Daoy (cell line): Measurements from ENCODE around the gene SCAMP1. TPM values are rescaled to one million over a fixed set of nuclear protein-coding genes. Genes with fewer than 3 reads are reported as not detected.

ENCODE experiments used
- DNase-seq: peaks from one replicate; pipeline ENCODE4 v3.0.0-alpha.2; 2015; ENCODE audit warnings: low read depth
- total RNA-seq: library from RNA; depleted of rRNA; stranded (reverse); fragments of >200 nt; shearing (Covaris generic); gene quantifications from 2 replicates; pipeline ENCODE4 v1.2.3, GENCODE V29; 2014

The SCAMP1 gene
- total RNA-seq, 1 experiment from 2014 or later: 46.8 TPM

DNA sequence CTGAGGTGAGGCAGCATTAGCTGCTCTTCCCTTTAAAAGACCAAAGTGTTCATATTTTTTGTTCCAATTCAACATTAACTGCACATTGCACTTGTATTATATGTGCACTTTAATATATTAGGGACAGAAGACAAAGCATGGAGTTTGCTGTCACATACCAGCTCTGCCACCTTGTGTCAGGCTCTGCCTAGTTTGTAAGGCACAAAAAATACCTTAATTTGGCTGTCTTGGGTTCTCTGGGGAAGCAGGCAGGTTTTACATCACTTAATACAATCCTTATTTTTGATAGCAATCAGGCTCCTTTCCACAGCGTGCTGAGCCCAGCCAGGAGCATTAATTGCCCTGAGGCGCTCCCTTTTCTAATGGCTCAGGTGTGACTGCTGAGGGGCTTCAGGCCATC lies 131.8 kb downstream of the SCAMP1 start:
- no peak for DNase-seq

- no peak for DNase-seq
Observed at GRCh38 chr5:78492650-78493049, 132.2 kb downstream of the SCAMP1 start.

DNA sequence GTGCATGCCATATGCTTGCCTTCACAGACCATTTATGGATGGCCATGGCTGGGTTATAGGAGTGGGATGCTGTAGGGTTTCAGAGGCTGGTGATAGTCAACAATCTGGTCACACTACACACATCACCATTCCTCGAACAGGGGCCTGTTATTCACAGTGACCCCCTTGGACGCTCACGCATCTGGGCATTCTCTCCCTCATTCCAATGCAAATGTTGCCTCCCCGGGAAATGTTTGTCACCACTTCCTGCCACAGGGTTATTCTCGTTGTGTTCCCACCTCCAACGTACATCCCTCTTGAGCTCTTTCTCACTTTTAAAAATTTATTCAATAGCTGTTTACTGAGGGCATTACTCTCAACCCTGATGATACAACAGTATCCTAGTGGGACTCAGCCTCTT lies 135.4 kb downstream of the SCAMP1 start:
- DNase-seq: peak; percentile 23

- DNase-seq: peak; percentile 63
Observed at GRCh38 chr5:78496373-78496772, 136.0 kb downstream of the SCAMP1 start.

DNA sequence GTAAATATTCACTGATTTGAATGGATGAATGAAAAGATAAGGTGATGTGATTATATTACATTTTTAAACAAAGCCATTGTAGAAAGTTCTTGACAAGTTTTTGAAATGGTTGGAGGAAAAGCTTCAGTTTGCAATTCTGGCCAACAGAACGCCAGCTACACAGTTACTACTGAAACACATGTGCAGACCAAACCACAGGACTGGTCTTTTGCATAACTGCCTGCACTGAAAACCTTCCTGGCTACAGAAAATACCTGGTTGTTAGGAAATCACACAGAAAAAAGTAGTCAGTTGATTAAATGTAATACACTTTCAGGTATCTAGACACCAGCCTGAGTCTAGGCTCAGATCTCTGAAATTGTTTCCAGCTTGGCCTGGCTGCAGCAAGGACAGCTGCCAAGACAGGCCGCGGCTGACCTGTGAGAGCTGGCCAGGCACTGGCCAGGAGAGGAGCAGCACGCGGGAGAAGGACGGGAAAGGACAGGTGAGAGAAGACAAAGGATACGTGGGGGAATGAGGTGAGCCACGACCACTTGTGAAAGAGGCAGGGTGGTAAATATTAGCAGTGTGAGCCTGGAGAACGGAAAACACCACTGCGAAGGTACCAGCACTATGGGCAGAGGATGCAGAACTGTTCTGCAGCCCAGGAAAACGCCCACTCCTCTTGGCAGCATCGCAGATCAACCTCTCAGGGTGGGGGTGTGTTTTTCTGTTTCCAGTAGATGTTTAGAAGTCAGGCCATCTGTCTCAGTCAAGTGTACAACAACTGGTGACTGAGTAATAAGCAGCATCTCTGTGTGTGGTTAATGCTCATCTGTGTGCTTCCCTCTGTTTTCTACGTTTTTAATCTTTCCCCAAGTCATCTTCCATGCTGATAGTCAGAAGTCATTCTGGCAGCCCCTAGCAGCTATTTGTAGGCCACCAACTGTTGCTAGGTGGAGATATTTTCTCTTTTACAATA lies 137.4 kb downstream of the SCAMP1 start:
- DNase-seq: no peak

DNA sequence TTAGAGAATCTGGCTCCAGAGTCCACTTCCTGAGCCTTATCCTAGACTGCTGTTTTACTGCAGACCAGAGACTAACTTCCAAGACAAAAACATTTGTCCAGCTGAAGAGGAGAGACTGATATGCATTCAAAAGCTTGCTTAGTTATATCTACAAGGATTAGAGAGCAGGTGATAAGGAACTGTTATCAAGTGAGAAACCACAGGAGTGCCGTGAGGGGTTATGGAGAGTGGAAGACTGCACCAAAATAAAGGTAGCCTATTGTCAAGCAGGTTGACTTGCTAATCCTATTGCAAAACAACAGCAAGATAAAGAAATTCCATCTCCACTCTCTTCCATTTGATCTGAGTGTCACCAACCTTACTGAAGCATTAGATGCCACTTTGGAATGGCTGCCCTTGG lies 139.1 kb downstream of the SCAMP1 start:
- DNase-seq: no peak

GRCh38 chr5:78500028-78500427 lies 139.6 kb downstream of the SCAMP1 start:
- no peak for DNase-seq

DNA sequence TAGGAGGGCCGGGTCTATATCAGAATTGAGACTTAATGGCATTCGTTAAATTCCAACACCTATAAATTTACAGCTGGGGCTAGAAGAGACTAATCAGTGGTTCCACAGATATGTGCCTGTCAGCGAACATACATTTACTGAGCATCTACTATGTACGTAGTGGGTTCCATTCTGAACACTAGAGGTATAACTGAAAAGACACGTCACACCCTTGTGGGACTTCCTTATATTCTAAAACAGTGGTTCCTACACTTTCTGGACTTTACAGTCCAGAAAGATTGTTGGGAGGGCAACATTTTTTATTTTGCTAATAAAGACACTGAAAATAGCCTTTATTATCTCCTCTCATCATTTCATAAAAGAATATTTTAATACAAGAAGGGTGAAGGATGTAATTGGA lies 140.5 kb downstream of the SCAMP1 start:
- DNase-seq: no peak

DNA sequence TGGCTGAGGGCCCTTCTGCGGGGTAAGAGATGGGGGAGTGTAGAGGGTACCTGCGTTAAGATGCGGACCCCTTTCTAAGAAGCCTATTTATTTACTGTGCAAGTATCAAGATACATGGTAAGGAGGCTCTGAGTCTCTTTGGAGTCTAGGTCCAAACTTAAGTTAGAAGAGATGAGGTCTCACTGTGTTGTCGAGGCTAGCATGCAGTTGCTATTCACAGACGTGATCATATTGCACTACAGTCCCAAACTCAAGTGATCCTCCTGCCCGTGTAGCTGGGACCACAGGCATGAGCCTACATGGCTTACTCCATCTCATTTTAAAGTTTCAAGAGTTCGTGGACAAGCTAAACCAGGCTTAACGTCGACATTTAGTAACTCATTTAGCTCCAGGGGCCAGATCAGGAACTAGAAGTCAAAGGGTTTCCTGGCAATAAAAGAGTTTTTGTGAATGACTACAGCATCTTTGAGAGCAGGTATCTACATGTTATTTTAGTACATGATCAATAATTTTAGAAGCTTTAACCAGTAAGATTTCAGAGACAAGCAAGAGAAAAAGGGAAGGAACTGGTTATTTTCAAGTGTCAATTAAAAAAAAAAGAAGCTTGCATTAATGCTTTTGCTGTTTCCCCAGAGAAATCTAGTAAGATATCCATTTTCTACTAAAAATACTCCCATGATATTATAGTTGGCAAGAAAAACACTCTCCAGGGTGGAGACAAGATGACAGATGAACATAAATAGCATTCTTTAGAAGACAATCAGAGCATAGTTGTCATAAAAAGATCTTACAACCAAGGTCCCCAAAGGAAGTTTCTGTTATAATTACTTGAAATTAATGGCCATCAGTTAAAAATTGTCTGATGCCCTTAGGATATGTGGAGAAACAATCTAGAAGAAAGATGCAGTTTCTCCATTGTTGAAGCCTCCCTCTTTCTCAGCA lies 141.3 kb downstream of the SCAMP1 start:
- no peak for DNase-seq

GRCh38 chr5:78503958-78504653 lies 143.7 kb downstream of the SCAMP1 start:
- no peak for DNase-seq

DNA sequence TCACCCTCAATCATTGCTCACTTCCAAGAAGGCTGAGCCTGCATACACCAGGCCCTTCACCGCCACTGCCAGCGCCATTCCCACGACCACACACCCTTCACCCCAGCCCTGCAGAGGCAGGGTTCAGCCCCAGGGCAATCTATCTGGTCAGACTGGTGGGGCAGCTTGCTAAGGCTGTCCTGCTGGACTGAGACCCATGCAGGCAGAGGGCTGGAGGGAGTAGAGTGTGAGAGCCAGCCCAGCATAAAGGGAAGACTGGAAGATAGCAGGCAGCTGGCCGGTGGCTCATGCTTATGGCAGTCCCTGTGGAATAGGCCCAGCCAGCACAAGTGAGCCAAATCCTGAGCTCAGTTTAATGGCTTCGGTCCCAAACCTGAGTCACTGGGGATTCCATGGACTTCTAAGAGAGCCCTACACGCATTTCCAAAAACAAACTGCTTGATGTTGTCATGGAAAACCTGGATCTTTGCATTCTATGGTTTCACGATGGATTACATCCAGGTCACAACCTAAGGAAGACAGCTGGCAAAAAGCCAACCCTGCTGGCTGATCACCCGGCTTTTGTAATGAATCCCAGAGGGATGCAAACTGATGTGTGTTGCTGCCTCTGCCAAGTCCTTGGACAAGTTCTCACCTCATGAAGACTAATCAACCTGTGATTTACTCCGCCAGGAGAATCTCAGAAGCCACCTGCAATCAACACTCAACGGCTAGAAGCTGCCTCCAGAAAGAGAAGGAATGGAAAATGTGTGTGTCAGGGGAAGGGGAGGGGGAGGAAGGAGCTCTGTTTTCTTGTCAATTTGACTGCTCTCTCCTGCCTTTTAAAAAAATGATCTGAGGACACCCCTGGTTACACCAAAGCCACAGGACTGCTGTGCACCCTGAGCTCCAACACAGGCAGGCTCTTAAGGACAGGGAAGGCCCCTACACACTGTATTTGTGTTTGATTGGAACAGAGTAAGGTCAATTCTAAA lies 144.6 kb downstream of the SCAMP1 start:
- peak; percentile 97 for DNase-seq

DNA sequence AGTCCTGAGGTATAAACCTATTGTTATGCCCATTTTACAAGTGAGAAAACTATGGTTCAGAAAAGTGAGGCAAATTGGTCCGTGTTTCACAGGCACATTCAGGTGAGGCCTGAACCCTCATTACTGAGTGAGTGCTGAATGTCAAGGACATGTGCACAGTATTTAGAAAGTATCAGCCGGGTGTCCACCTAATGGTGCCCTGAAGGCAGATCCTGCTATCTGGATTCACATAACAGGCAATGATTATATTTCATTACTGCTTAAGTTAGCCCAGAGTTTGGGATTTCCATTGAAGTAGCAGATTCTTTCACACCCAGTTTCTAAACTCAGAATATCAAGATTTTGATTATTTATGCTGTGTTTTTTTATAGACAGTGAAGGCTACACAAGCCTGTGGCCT lies 145.4 kb downstream of the SCAMP1 start:
- no peak for DNase-seq

- no peak for DNase-seq
Observed at GRCh38 chr5:78506261-78507024, 146.0 kb downstream of the SCAMP1 start.

DNA sequence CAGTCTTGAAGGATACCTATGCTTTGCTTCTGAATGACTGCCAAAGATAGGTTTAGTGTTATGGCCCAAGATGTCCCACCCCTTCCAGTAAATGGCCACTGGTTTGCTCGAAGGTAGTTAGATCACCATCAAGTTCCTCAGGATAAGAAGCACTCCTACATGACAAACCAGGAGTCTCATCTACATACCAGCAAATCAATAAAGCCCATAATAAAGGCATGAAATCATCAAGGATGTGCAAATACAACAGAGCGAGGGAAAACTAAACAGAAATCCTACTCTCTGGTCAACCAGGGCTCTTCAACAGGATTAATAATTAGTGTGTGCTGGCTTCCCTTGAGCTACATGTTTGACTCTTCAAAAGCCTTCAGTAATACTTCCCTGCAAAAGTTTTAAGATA lies 147.1 kb downstream of the SCAMP1 start:
- DNase-seq: no peak

- DNase-seq: peak; percentile 46
Observed at GRCh38 chr5:78508186-78508765, 147.9 kb downstream of the SCAMP1 start.

DNA sequence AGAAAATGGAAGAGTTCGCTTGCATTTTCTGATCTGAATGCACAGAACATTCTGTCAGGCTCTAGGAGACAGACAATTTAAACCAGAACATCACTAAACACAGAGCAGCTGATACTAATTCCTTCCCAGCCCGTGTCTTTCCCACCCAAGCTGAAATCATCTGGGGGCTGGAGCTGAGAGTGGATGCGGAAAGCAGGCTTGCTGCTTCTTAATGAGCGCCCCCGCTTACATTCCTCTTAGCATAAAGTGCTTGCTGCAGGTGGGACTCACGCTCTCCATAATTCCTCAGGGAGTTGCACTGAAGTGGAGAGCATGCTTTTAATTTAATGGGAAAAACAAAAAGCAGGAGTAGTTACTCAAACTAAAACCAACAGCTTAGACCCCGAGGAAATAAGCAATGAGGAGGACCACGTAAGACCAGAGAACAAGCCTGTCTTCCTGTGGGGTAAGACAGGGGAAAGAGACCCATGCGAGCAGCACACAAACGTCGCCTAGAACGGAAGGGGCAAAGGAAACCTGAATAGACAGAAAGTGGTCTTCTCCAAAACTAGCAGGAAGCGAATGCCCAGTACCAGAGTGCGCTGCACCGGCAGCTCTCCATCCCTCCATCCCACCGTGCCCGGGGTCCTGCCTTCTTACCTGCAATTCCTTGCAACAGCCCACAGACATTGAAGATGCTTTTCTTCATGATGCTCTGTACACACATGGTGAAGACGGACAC lies 148.9 kb downstream of the SCAMP1 start:
- no peak for DNase-seq

GRCh38 chr5:78509884-78510769 lies 149.7 kb downstream of the SCAMP1 start:
- peak; percentile 32 for DNase-seq
